ENCODE measurements around the gene TTF1. TPM values are rescaled to one million over a fixed set of nuclear protein-coding genes. Genes with fewer than 3 reads are reported as not detected.

The TTF1 gene, protein sequence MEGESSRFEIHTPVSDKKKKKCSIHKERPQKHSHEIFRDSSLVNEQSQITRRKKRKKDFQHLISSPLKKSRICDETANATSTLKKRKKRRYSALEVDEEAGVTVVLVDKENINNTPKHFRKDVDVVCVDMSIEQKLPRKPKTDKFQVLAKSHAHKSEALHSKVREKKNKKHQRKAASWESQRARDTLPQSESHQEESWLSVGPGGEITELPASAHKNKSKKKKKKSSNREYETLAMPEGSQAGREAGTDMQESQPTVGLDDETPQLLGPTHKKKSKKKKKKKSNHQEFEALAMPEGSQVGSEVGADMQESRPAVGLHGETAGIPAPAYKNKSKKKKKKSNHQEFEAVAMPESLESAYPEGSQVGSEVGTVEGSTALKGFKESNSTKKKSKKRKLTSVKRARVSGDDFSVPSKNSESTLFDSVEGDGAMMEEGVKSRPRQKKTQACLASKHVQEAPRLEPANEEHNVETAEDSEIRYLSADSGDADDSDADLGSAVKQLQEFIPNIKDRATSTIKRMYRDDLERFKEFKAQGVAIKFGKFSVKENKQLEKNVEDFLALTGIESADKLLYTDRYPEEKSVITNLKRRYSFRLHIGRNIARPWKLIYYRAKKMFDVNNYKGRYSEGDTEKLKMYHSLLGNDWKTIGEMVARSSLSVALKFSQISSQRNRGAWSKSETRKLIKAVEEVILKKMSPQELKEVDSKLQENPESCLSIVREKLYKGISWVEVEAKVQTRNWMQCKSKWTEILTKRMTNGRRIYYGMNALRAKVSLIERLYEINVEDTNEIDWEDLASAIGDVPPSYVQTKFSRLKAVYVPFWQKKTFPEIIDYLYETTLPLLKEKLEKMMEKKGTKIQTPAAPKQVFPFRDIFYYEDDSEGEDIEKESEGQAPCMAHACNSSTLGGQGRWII
- total RNA-seq, result 7.3 and 9.9 TPM in 2 replicates

DNA sequence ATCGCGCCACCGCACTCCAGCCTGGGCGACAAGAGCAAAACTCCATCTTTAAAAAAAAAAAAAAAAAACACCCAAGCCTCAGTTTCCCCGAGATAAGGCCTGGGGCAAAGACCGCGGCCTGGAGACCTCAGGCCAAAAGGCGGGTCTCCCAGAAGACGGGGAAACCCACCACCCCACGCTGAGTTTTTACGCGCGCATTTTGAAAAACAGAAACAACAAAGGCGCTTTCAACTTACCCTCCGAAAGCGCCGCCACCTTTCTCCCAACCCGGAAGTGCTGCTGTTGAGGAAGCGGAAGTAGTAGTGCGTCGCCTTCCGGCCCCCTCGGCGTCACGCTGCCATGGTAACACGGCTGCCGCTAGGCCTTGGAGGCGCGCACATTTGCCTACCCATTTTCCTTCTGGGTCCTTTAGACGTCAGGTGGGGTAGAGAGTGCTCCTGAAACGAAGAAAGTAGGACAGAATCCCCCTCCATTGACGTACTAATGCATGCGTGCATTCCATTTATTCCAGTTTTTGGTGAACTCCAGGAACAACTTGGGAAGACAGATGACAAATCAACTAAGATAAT is at the start of gene TTF1:
TSS of gene TTF1 (minus strand) at position 287 of the 569 bp plus-strand sequence. CDS start 4,019 bp downstream, outside the sequence.

GRCh38 chr9:132409828-132410528 is 3.3 kb upstream of the TTF1 start, which contains the start of gene CFAP77:
TSS of gene CFAP77 (plus strand) at chr9:132410211. CDS start at chr9:132410272, 61 bp downstream.

GRCh38 chr9:132354637-132355355 is 51.8 kb downstream of the TTF1 start, which contains the start of gene SETX:
TSS of gene SETX (minus strand) at chr9:132354986. CDS start at chr9:132349428, 5,558 bp downstream.

Other genes with a start within 250 kb of the TTF1 start
- gene NTNG2, start 244.8 kb downstream of the TTF1 start, total RNA-seq, result 0.08 TPM in 1 of 2 replicates, not detected in the other
- gene SETX, start 51.9 kb downstream of the TTF1 start, total RNA-seq, result 20.3 and 27.0 TPM in 2 replicates
- gene CFAP77, start 3.4 kb upstream of the TTF1 start, total RNA-seq, result not detected in 2 replicates
- gene BARHL1, start 175.8 kb upstream of the TTF1 start, total RNA-seq, result not detected in 2 replicates

All from hair follicular keratinocyte (primary cell).